Activated CD4-positive, alpha-beta T cell treated with anti-CD3 and anti-CD28 coated beads, Interleukin-2, amount 50 U/mL, for 24 hours (primary cell): ENCODE measurements around the gene CDK12.

Experiments
- DNase-seq, 2 donors: peaks; one replicate each; pipeline ENCODE4 v3.0.0-alpha.2; 2020; ENCODE audit warnings: low read depth in 1 of 2, low spot score in 1 of 2

Gene CDK12

DNA sequence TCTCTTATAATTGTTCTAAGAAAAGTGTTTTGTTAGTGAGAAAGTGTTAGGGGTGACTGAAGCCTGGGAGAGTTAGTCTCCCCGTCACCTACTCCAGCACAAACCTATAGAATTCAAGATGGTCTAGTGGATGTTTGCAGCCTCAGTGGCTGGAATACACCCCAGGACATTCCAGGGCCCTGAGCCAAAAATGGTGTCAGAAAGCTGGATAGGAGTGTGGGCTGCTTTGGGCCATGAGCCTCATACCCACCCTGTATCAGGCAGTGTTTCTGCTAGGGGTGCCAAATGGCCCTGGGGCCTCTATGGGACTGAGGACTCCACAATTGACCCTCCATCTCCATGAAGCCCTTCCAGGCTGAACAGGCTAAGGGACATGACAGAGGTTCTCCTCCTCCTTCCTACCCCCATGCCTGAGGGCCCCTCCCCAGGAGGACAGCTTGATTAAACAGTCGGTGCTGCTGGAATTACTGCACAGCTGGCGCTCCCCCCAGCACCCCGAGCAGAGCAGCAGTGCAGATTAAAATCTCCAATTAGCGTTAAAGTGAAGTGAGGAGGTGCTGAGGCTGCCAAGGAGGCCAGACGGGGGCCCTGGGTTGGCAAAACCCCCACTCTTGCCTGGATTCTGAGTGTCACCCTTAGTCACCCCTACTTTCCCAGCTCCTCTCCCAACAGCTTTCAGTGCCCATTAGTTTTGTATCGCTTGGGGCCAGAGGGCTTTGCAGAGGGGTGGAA lies 87.4 kb downstream of the CDK12 start:
- no peak for DNase-seq

DNA sequence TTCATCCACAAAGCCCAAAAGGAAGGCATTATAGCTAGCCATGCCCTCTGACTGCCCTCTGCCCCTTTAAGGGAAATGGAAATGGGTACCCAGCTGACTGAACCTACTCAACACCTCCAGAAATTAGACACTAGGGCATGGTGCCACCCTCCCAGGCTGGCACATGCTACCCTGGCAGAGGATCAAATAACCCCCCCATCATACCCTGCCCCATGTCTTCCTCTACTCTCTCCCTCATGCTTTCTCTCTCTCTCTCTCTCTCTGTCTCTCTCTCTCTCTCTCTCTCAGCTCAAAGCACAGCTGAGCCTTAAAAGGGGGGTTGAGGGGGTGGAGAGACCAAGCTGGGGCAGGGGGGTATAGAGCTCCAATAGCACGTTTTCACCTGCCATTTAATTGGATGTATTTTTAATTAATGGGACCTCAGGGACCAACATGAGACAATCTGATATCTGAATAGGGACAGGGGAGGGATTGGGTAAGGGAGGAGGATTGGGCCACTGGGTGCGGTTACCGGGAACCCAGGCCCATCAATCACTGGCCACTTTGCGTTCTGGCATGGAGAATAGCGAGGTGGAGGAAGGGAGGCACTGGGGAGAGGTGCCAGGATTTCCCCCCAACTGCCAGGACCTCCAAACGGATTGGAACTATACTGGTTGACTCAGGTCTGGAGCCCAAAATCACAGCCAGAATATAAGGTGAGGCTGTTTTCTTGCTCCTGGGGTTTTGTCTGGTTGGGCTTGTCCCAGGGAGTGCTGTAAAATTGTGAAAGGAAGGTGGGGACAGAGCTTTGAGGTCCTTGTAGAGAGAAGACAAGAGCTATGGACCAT lies 88.7 kb downstream of the CDK12 start:
- no peak for DNase-seq

DNA sequence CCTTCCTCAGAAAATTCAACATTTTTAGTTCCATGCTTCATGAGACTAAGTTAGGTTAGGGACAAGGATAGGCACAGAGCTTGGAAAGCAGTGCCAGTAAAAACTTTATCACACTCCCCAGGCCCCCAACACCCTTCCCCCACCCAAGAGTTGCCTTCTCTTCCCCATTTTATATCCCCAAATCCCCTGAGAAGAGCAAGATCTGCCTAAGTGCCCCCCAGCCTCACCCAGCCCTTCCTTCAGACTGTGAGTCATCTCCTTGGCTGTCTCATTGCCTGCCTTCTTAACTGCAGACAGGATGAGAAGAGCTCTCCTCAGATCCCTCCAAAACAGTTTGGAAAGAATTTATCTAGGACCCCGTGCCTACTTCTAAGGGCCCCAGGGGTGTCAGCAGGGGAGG lies 90.6 kb downstream of the CDK12 start:
- DNase-seq = no peak

DNA sequence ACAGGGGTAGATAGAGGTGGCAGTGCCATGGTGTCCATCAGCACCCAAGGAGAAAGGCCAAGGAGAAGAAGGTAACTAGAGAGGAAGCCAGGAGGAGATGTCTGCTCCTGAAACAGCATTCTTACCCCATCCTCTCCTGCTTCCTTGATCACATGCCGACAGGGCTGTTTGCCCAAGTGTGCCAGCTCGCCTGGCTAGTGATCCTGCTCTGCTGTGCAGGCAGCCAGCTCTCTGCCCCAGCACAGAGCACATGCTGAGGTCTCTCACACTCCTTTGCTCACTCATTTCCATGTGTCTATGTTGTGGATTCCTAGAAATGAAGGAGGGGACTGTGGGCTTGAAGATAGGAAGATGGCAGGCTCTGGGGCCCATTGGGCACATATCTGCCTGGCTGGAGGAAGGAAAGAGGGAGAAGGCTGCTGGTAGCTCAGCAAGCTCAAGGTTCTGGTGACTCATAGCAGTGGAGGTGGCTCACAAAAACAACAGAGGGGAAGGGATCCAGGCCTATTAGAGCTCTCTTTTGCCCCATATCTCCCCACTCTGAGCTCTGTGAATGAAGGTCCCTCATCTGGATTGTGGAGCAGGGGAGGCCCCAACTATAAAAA lies 92.2 kb downstream of the CDK12 start:
- DNase-seq = no peak

DNA sequence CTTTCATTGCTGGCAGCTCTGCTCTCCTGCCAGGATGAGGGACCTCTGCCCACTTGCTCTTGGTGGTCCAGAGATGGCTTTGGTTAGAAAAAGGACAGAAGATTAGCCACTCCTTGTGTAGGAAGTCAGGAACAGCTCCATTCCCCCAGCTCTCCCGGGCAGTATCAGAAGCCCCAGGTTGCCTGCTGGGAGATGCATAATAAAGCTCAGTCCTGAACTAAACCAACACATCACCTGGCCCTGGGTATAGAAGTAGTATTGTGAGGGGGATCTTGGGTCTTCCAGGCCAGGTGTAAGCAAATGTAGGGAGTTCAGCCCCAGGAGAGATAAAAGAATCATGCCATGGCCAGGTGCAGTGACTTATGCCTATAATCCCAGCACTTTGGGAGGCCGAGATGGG lies 94.1 kb downstream of the CDK12 start:
- no peak for DNase-seq

DNA sequence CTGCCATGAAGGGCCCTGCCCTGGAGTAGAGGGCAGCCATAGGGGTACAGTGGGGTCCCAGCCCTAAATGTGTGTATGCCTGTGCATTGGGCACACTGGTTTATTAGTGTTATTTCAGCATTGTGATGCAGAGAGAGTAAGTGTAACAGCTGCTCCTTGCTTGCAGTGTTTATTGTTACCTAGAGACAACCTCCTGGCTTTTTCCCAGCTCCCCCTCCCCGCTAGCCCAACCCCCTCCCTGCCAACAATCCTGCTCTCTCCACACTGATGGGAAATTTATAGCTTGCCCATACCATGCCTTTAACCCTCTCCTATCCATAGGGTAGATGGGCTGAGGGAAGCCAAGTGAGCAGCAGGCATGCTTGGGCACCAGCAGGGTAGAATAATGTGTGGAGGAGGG lies 95.1 kb downstream of the CDK12 start:
- DNase-seq = no peak

DNA sequence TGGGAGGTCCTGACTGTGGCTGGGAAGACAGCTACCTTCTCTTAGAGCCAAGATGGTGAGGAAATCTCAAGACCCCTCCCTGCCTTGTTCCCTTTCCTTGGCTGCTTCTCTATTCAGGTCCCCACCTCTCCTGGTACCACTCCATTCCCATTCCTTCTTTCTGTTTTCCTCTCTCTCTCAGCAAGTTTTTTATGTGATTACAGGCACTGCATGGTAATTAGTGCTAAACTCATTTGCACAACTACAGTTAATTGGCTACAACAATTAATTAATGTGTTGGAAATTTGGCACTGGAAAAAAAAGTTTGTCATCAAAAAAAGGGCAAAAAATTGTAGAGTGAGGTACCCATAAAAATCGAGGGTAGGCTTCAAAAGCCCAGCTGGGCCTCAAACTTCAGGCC lies 101.1 kb downstream of the CDK12 start:
- no peak for DNase-seq

DNA sequence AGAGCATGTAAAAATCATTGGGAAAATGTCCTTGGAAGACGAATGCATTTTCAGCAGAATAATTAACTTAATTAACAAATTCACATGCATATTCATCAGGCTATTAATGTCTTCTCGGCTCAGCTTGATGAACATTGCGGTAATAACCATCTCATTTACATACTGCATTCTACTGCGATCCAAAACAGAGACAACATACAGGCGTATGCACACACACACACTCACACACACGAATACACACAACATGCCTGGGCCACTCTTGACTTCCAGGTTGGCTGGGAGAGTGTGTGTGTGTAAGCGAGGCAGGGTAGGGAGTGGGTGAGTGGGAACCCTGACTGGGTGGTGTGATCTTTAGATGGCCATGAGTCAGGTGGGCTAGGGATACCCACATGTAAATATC lies 101.7 kb downstream of the CDK12 start:
- no peak for DNase-seq

DNA sequence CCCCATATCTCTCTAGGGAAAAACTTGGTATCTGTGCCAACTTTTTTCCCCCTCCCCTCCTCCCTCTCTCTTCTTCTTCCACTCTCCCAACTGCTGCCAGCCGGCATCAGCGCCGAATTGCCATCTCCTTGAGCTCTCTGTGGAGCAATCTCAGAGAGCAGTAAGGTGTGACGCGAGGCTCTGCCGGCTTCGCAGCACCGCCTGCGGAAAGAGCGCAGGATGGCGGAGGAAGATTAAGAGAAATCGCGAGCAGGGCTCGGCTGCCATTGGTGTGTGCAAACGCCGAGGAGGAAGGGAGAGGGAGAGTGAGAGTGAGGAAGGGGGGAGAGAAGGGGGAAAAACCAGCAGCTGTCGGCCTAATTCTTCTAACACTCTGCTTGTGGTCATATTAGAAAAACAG lies 102.2 kb downstream of the CDK12 start:
- no peak for DNase-seq

DNA sequence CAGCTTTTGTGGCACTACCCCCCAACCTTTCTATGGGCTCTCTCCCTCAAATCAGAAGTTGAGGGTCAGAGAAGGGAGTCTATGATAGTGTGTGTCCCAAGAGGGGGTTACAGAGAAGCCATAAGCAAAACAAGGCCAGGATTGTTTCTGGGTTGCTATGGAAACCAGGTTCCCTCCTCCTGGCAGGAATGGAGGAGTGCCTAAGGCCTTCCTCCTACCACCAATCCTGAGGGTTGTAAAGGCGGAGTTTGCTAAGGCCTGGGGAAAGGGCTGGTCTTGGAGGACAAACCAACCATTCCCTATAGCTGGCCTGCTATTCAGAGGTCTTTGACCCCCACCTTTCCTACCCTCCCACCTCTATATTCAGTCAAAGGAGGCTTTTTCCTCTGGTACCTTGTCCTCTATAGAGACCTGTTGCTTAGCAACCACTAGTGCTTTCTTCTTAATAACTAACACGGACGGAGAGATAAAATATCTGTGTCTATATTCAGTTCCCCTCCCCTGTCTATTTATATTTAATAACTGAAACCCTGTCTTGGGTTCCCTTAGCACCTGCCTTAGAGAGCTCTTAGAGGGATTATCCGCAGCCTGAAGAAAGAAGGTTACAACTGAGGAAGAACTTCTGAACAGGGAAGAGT lies 103.0 kb downstream of the CDK12 start:
- no peak for DNase-seq

DNA sequence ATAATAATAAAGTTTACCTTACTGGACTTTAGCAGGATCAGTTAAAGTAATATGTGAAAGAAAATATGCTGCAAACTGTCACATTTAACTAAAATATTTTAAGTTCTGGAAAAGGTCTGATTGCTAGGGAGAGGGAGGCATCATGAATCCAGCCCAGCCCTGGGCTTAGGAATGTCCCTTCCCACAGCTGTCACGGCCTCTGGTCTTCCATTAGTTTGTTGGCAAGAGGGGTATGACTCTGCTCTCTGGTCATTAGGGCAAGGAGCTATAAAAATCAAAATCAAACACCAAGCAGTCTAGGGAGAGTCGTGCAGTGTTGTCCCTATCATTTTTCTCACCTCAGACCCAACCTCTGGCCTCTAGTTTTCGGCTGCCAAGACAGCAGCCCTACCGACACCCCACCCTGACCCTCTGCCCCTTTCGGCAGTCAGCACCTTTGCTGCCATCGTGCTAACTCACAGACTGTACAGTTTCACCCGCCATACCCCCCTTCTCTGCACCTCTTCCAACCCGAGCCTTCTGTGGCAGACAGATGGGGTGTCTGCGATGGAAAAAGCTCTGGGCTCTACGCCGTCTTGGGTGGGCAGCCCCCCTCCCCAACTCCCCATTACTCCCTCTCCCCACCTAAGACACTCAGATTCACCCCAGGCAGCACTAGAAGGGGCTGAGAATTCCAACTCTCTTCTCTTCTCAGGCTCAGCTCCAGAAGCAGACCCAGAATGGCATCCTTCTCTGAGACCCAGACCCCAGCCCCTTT lies 105.0 kb downstream of the CDK12 start:
- no peak for DNase-seq

DNA sequence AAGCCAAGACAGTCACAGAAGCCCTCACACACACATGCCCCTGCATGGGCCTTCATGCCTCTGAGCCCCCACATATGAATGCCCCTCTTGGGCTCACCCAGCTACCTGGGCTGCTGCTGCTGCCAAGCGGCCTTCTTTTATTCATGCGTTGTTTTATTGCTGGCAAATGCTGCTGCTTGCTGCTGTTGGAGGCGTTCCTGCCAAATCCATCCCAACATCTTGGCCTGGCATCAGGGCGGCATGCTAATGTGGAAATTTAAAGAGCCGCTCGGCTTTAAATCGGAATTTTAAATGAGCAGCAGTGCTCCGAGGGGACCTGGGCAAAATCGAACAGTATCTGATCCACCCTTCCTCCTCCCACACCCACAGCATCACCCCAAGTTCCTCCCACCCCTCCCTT lies 107.4 kb downstream of the CDK12 start:
- no peak for DNase-seq

DNA sequence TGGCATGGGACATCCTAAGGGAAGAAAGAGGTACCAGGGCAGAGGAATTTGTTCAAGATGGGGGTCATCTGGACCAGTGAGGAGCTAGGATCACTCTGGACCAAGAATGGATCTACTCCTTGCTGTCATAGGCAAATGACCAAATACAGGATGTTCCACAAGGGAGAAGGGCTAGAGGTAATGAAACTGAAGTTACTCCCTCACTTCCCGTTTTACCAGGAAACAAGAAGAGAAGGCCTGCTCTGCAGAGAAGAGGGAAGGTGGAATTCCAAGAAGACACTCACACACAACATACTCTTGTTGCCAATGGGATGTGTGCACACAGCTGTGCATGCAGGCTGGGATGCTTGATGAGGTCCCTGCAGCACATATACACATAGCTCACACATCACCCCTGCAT lies 107.8 kb downstream of the CDK12 start:
- no peak for DNase-seq

DNA sequence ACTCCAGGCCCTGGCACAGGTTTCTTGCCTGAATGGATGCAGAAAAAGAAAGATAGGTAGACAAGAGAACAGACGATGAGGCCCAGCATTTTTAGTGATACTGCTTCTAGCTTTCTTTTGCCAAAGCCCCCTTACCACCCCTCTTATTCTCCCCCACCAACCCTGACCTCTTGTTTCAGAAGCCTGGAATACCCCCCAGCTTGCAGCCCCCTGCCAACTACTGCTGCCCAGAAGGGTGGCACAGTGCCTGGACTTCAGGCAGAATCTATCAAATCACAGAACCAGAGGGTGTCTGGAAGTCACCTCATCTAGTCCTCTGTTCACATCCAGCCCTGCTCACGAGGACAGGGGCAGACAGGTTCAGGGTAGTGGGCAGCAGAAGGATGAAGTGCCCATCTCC lies 110.8 kb downstream of the CDK12 start:
- DNase-seq = no peak

DNA sequence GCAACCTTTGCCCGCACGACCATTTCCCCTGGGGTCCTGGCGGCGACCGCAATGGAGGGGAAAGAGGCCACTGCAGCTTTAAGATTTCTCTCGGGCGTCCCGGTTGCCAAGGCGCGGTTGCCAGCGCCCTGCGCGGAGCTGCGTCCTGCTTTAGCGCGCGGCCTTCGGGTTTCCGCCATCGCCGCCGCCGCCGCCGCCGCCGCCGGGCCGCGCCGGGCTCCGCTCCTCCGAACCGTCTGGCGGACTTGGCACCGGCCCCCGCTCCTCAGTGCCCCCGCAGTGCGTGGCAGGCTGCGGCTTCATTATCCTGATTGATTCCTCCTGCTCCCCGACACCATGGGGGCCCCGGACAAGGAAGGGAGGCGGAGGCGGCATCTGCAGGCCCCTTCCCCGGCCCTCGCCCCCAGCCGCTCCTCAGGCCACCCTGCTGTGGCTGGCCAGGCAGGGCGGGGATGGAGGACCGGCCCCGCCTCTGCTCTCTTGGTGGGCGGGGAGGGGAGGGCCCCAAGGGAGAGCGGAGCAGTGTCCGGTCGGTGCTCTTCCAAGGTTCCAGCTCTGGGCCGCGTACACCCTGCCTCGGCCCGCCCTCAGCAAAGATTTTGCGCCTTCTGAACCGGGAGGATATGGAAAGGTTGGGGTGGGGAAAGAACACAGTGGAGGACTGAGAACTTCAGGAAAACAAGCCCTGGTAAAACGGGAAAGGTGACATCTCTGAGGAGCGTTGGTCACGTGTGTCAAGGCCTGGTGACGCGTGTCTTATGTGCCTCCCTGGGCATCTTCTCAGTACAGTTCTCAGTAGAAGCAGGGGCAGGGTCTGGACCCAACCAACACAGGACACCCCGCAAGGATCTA lies 112.4 kb downstream of the CDK12 start:
- no peak for DNase-seq

DNA sequence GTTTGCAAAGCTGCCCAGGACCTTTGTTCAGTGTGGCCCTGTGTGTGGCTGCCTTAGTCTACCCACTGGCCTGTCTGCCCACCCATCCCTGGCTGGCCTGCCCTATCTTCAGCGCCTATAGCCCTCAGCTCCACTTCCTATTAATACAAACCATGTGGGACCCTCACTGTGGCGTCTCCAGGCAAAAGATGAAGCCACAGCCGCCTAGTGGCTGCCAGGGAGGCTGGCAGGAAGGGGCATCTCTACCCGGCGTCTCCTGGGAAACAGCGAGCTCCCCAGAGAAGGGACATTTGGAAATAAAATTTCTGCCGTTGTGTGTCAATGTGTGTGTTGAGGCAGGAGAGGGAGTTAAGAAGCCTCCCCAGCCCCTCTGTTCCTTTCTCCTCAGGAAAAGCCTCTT lies 114.9 kb downstream of the CDK12 start:
- DNase-seq = no peak

DNA sequence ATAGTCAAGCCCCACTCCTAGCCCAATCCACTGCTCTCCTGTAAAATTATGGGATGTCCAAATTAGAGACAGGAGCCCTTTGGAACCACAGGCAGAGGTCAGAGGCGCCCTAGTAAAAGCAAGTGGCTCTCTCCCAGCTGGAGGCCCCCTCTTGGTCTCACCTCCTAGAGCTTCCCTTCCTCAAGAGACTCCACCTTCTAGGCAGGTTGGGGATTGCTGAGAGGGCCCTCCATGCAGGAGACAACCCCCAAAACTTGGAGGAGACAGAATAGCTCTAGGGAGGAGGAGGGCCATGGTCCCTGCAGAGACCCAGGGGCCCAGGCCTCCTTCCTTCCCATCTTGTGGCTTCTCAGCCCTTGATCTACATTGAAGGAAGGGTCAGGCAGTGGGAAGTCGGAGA lies 117.0 kb downstream of the CDK12 start:
- no peak for DNase-seq

DNA sequence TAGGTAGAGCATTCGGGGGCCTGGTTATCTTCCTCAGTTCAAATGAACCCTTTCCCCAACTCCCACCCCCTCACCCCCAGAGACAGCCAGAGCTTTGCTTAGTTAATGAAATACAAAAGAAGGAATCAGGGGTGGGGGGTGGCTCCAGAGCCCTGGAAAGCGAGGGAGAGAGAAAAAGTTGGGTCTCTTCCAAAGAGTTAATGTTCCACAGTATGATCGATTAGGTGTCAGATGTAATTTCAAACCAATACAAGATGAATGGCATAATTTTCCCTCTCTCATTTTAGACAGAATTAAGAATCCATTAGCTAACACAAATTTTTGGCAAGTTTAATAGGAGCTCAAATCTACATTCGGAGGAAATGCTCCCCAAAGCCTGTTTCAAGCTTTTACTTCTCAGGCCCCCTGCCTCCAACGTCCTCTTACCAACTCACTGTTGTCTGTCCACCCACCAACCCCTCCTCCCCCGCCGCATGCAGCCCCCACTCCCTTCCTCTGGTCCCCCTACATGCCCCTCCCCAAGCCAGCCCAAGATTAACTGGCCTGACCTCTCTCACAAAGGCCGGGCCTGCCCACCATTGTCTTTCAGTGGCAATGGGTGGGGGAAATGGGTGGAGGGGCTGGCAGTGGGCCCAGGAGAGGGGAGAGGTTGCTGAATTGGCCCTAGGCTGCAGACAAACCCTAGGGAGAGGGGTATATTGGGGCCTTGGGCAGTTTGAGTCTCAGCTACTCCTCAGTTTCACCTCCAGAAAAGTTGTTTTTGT lies 118.2 kb downstream of the CDK12 start:
- no peak for DNase-seq

DNA sequence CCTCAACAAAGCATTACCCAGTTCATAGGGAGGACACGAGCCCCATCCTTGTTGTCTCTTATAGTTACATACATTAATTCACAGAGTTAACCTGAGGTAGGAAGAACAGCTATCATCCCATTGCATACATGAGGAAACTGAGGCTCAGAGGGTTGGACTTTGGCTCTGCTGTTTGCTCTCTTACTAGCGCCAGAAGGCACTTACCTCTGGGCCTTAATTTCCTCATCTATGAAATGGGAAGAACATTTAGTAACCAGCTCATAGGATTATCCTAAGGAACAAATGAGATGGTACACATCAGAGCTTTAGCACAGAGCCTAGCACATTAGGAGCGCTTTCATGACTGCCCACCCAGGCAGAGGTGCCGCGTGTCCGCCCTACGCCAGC lies 118.8 kb downstream of the CDK12 start:
- no peak for DNase-seq
